ENCODE measurements around the gene LRP1.

DNA sequence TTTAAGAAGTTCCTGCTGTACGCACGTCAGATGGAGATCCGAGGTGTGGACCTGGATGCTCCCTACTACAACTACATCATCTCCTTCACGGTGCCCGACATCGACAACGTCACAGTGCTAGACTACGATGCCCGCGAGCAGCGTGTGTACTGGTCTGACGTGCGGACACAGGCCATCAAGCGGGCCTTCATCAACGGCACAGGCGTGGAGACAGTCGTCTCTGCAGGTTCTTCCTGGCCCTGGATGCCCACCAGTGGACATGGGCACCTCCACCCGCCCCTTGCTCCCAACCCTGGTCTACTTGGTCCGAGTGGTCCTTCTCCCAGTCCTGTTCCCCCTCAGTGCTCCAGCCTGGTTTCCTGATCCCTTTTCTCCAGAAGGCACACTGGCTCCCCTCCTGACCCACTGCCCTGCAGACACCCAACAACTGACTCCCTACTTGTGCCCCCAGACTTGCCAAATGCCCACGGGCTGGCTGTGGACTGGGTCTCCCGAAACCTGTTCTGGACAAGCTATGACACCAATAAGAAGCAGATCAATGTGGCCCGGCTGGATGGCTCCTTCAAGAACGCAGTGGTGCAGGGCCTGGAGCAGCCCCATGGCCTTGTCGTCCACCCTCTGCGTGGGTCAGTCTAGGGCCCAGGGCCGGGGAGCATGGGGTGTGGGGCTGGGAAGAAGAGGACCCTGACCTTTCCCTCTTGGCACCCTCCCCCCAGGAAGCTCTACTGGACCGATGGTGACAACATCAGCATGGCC is 51.2 kb downstream of the LRP1 start:
- TF ChIP-seq POLR2A (IDR thresholded peaks at IDR 0.05; ENCODE audit: low read depth, low read length) (no peak), TAF1 (IDR thresholded peaks at IDR 0.05; ENCODE audit: borderline replicate concordance, low read depth, low read length) (no peak), POLR2AphosphoS5 (IDR thresholded peaks at IDR 0.05; ENCODE audit: low read depth, low read length) (no peak)

All from GM12892 (cell line).